ENCODE measurements around the gene TMEM238.
A peak's percentile ranks its signal among the peaks of the same experiment; 100 is the strongest.

GRCh38 chr19:55400281-55401087, 16.4 kb upstream of the TMEM238 start:
- no peak for TF ChIP-seq CTCF (IDR thresholded peaks at IDR 0.05 in 8 of 11, conservative IDR thresholded peaks at IDR 0.05 in 3 of 11)
- TF ChIP-seq POLR2AphosphoS5 (IDR thresholded peaks at IDR 0.05), result peak in 2 of 3 donors; percentile 19 to 35

Measured in spleen (tissue), 7 donors.